Measurements from ENCODE around the gene CEP20.

CEP20 gene

GRCh38 chr16:15897834-15898254 lies 9.4 kb upstream of the CEP20 start:
- no peak for DNase-seq (ENCODE audit: low read depth)

GRCh38 chr16:15897121-15897780 lies 8.8 kb upstream of the CEP20 start:
- no peak for DNase-seq (ENCODE audit: low read depth)

DNA sequence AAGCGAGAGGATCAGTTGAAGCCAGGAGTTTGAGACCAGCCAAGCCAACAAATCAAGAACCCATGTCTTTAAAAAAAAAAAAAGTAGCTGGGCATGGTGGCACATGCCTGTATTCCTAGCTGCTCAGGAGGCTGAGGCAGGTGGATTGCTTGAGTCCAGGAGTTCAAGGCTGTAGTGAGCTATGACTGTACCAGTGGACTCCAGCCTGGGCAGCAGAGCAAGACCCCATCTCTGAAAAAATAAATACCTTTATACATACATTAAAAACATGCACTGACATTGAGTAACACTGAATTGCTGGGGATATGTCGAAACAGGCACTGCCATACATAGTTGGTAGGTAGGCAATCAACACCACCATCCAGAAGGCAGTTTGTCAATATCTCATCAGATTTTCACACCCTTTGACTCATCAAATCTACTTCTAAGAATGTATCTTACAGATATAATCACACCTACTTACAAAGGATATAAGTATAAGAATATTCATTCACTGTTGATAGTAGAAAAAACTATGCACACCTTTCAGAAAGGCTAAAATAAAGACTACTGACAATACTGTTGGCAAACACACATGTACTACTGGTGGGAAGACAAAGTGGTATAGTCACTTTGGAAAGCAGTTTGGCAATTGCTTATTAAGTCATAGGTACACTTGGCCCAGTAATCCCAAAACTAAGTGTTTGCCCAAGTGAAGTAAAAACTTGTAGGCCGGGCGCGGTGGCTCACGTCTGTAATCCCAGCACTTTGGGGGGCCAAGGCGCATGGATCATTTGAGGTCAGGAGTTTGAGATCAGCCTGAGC lies 6.4 kb upstream of the CEP20 start:
- DNase-seq (ENCODE audit: low read depth), result no peak

DNA sequence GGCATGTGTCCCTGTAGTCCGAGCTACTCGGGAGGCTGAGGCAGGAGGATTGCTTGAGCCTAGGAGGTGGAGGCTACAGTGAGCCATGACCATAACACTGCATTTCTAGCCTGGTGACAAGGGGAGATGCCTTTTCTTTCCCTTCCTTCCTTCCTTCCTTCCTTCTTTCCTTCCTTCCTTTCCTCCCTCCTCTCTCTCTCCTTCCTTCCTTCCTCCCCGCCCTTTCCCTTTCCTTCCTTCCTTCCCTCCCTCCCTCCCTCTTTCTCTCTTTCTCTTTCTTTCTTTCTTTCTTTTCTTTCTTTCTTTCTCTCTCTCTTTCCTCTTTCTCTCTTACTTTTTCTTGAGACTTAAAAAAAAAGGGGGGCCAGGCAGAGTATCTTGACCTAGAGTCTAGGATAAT lies 3.1 kb upstream of the CEP20 start:
- DNase-seq (ENCODE audit: low read depth), result no peak

DNA sequence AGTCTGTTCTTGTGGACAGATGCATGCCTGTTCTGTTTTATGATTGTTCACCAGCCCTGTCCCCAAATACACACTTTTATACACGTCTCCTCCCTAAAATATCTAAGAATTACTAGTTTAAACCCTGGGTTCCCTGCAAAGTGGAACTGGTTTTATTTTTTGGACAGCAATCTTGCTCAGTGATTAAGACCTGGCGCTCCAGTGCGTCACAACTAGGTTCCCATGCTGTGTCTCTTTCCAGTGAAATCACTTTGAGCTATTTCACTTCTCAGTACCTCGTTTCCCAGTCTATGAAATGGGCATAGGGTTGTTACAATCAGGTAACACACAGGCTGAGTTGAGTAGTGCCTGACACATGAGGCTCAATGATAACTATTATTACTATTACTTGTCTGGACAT lies 1.1 kb downstream of the CEP20 start:
- DNase-seq (ENCODE audit: low read depth), result no peak

DNA sequence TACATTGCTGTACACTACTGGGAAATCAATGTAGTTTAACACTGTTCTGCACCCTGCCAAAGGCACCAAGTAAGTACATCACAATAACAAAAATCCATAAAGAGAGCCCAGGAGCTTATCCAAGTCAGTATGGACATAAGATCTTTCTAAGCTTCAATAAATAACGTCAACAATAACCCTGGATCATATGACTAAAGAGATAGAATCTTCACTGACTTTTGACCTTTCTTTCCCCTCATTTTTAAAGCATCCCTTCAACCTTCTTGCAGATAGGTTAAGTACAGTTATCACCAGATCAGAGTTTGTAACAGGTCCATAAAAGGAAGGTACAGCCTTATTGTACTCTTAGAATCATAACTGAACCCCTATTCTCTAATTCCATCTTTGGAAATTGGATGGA lies 2.3 kb downstream of the CEP20 start:
- DNase-seq (ENCODE audit: low read depth), result no peak

- DNase-seq (ENCODE audit: low read depth), result no peak
Measured at GRCh38 chr16:15885560-15886001, 2.8 kb downstream of the CEP20 start.

- DNase-seq (ENCODE audit: low read depth), result no peak
Measured at GRCh38 chr16:15882563-15882962, 5.8 kb downstream of the CEP20 start.

DNA sequence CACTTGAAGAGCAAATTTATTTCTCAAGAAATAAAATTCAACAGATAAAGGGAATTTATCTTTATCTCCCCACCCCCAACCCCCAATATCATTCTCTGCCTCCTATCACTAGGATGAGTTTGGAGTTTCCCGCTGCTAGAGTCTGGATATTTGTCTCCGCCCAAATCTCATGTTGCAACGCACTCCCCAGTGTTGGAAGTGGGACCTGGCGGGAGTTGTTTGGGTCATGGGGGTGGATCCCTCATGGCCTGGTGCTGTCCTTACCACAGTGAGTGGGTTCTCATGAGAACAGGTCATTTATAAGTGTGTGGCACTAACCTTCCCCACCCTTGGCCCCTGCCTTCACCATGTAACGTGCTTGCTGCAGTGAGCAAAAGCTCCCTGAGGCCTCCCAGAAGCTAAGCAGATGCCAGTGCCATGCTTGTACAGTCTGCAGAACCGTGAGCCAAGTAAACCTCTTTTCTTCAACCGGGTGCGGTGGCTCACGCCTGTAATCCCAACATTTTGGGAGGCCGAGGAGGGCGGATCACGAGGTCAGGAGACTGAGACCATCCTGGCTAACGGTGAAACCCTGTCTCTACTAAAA lies 6.5 kb downstream of the CEP20 start:
- no peak for DNase-seq (ENCODE audit: low read depth)

DNA sequence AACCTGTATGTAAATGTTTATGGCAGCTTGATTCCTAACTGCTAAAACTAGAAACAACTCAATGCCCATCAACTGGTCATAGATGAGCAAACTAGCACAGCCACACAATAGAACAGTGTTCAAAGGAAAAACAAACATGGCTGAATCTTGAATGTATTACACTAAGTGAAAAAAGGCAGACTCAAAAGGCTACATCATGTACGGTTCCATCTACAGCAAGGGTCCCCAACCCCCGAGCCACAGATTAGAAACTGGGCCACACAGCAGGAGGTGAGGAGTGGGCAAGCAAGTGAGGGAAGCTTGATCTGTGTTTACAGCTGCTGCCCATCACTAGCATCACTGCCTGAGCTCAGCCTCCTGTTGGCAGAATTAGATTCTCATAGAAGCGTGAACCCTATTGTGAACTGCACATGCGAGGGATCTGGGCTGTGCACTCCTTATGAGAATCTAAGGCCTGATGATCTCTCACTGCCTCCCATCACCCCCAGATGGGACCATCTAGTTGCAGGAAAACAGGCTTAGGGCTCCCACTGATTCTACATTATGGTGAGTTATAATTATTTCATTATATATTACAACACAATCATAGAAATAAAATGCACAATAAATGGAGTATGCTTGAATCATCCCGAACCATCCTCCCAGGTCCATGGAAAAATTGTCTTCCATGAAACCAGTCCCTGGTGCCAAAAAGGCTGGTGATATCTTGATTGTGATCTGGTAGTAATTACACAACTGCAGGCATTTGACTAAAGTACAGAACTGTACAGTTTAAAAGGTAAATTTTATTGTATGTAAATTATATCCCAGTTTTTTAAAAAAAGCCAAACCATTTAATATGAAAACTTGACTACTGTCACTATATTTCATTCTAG lies 7.7 kb downstream of the CEP20 start:
- DNase-seq (ENCODE audit: low read depth), result no peak

DNA sequence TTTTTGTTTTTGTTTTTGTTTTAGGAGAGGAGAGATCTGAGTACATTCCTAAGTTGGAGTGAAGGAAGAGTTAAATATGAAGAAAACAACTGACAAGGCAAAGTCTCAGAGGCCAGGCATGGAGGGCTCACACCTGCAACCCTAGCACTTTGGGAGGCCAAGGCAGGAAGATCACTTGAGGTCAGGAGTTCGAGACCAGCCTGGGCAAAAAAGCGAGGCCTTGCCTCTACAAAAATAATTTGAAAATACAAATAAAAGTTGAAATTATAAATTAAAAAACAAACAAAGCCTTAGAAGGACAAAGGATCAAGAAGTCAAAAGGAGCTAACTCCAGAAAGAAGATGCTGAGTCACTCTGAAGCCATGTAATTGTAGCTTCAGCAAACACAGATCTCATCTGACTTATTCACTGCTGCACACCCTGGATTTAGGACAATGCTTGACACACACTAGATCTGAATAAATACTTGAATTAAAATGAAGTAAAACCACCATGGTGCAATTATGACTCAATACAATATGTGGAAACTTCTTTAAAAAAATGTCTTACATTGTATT lies 9.1 kb downstream of the CEP20 start:
- DNase-seq (ENCODE audit: low read depth), result peak; percentile 94

GRCh38 chr16:15876503-15876902 lies 11.9 kb downstream of the CEP20 start:
- no peak for DNase-seq (ENCODE audit: low read depth)

- DNase-seq (ENCODE audit: low read depth), result peak; percentile 73
Measured at GRCh38 chr16:15874745-15875314, 13.6 kb downstream of the CEP20 start.

GRCh38 chr16:15873737-15874136 lies 14.7 kb downstream of the CEP20 start:
- no peak for DNase-seq (ENCODE audit: low read depth)

DNA sequence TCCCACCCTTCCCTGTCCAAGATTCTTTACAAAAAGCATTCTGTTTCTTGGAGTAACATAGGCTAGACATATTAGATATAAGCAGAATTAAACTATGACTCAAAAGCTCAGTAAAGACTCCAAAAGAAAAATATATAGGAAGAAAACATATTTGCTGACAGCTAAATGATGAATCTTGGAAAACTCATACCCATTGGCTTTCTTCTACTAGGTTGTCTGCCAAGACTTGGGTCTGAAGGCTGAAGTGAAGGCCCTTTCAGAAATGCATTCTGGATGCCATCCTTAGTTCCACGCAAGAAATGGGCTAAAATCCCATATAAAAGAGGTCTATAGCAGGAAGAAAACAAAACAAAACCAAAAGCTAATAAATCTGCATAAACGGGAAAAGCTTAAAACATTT lies 15.1 kb downstream of the CEP20 start:
- DNase-seq (ENCODE audit: low read depth), result no peak

- DNase-seq (ENCODE audit: low read depth), result peak; percentile 50
Measured at GRCh38 chr16:15870011-15870410, 18.4 kb downstream of the CEP20 start.

GRCh38 chr16:15866451-15866850 lies 22.0 kb downstream of the CEP20 start:
- no peak for DNase-seq (ENCODE audit: low read depth)

GRCh38 chr16:15865742-15866141 lies 22.7 kb downstream of the CEP20 start:
- DNase-seq (ENCODE audit: low read depth), result no peak

DNA sequence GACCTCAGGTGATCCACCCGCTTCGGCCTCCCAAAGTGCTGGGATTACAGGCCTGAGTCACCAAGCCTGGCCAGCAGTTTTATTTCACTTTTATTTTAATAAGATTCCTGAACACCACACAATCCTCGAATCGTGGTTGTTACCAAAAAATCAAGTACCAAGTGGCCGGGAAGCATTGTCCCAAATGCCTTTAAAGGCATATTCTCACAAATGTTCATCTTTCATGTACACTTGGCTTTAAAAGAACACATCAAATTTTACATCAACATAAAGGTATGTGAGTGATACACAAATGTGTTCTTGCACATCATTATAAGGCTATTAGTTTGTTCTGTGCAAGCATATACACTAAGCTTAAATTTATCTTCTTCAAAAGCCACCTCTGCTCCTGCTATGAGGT lies 23.5 kb downstream of the CEP20 start:
- no peak for DNase-seq (ENCODE audit: low read depth)

DNA sequence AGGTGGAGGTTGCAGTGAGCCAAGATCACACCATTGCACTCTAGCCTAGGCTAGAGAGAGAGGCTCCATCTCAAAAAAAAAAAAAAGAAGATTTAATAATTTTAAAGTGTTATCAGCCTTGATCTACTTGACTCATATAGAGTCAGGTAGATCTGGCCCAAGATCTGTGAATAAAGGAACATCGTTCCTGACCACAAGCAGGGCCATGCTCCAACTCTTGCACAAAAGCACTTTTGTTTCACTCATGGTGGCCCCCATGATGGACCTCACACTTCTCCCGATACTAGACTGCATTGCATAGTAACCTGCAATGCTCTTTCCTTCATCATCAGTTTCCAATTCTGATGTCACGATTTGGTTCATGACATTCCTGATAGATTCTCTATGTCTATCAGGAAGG lies 26.4 kb downstream of the CEP20 start:
- DNase-seq (ENCODE audit: low read depth), result no peak

DNA sequence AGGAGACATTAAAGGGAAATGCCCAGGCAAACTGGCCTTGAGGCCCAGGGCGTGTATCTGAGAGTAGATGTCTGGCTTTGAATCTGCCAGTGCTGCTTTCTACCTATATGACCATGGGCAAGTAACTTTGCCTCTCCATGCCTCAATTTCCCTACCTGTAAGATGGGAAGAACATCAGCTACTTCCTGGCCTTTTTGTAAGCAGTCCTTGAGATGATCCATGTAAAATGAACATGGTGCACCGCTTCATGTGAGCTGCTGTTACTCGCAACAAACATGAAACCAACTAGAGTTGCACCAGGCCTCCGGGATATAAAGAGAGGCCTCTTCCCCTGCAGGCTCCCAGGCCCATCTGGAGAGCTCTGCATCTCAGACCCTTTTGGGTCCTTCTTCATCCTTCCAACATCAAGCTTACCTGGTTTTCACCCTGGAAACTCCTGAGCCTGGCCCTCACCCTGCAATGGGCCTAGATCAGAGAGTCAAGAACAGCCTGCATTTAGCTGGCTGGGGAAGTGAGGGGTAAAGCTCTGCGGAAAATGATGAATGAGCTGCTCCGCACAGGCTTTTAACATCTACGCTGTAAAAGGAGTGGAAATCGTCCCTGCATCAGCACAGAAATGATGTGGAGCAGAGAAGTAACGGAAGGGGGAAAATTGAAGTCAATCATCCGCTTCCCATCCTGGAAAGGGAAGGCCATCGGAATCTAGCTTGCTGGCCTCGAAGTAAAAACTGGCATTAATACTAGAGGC lies 29.3 kb downstream of the CEP20 start:
- no peak for DNase-seq (ENCODE audit: low read depth)
